Hepatocyte (in vitro differentiated cells): ENCODE data around the gene PIP4K2C. TPM values are rescaled to one million over a fixed set of nuclear protein-coding genes. Genes with fewer than 3 reads are reported as not detected.

Source experiments
- DNase-seq: peaks from one replicate; pipeline ENCODE4 v3.0.0-alpha.2; 2016; ENCODE audit warnings: low spot score
- H2AFZ ChIP-seq: fragments of 200-600 bp; sonication (generic); 2 replicates; pipeline ENCODE4 v1.6.0; 2016; ENCODE audit warnings: antibody characterized with exemption, mild to moderate bottlenecking
- H3K27ac ChIP-seq: fragments of 200-600 bp; sonication (generic); 2 replicates; pipeline ENCODE4 v1.5.1; 2016; ENCODE audit warnings: mild to moderate bottlenecking
- H3K27me3 ChIP-seq: fragments of 200-600 bp; sonication (generic); 2 replicates; pipeline ENCODE4 v1.6.1; 2016
- H3K36me3 ChIP-seq: fragments of 200-600 bp; sonication (generic); replicated peaks from 2 replicates; pipeline ENCODE4 v1.5.1; 2016; ENCODE audit warnings: low read depth; ENCODE audit not compliant: insufficient read depth
- H3K4me1 ChIP-seq: fragments of 200-600 bp; sonication (generic); 2 replicates; pipeline ENCODE4 v1.5.1; 2016; ENCODE audit warnings: mild to moderate bottlenecking, moderate library complexity; ENCODE audit not compliant: insufficient read depth
- H3K4me2 ChIP-seq: fragments of 200-600 bp; sonication (generic); 2 replicates; pipeline ENCODE4 v1.6.0; 2016
- H3K4me3 ChIP-seq: fragments of 200-600 bp; sonication (generic); 2 replicates; pipeline ENCODE4 v1.5.1; 2016; ENCODE audit warnings: mild to moderate bottlenecking
- H3K79me2 ChIP-seq: fragments of 200-600 bp; sonication (generic); 2 replicates; pipeline ENCODE4 v1.6.0; 2017; ENCODE audit warnings: mild to moderate bottlenecking
- H3K9me2 ChIP-seq: fragments of 200-600 bp; sonication (generic); replicated peaks from 2 replicates; pipeline ENCODE4 v1.6.0; 2017; ENCODE audit warnings: mild to moderate bottlenecking; ENCODE audit not compliant: insufficient read depth
- H3K9me3 ChIP-seq: fragments of 200-600 bp; sonication (generic); 2 replicates; pipeline ENCODE4 v1.5.1; 2016; ENCODE audit warnings: low read depth, mild to moderate bottlenecking
- H4K20me1 ChIP-seq: fragments of 200-600 bp; sonication (generic); 2 replicates; pipeline ENCODE4 v1.6.0; 2016; ENCODE audit warnings: mild to moderate bottlenecking; ENCODE audit not compliant: insufficient read depth, poor library complexity, severe bottlenecking
- CTCF ChIP-seq: fragments of 200-600 bp; sonication (generic); IDR thresholded peaks from 2 replicates; pipeline ENCODE4 v1.5.1; 2016; ENCODE audit warnings: antibody characterized with exemption, mild to moderate bottlenecking; ENCODE audit not compliant: poor library complexity
- EZH2 ChIP-seq: fragments of 200-600 bp; sonication (generic); IDR thresholded peaks from 2 replicates; pipeline ENCODE4 v1.6.1; 2016; ENCODE audit warnings: antibody characterized with exemption, mild to moderate bottlenecking, borderline replicate concordance
- EZH2phosphoT487 ChIP-seq: fragments of 200-600 bp; sonication (generic); IDR thresholded peaks from one replicate; pipeline ENCODE4 v1.6.1; 2018; ENCODE audit warnings: antibody characterized with exemption, mild to moderate bottlenecking, low read depth, moderate library complexity; ENCODE audit not compliant: unreplicated experiment, severe bottlenecking
- WGBS: methylation state at CpG from one replicate; pipeline ENCODE4 v1.1.6; 2016; ENCODE audit warnings: low lambda C conversion rate; ENCODE audit errors: missing lambda C conversion rate; 5-methylcytosine and 5-hydroxymethylcytosine counted together
- polyA plus RNA-seq: library from polyadenylated mRNA; unstranded; fragments of >200 nt; fragmentation: Nextera tagmentation; extraction: Ambion mirVana; gene quantifications from 2 replicates; pipeline ENCODE4 v1.2.1, GENCODE V29; 2016
- total RNA-seq: library from RNA; depleted of rRNA; stranded (reverse); fragments of >200 nt; gene quantifications from 2 replicates; pipeline ENCODE4 v1.2.3, GENCODE V29; 2014

PIP4K2C gene
- total and polyA plus RNA-seq, 2 experiments from 2014 or later, result 32.3 to 41.6 TPM

GRCh38 chr12:57603815-57604453 is 12.9 kb downstream of the PIP4K2C start:
- no peaks in the 10 kb centered on the region for H3K9me3 ChIP-seq
- whole genome bisulfite sequencing, result 23% methylated on average over 6 of the region's 6 CpGs
- no peaks in the 10 kb centered on the region for H3K27me3 ChIP-seq
- peak; percentile 50 for DNase-seq
- H3K27ac ChIP-seq, result peak overlapping the region; percentile 69
- H4K20me1 ChIP-seq, result no peaks in the 10 kb centered on the region
- peak overlapping the region; percentile 88 for H3K4me3 ChIP-seq
- H3K4me1 ChIP-seq, result peaks cover 19% of the 10 kb centered on the region
- no peak for TF ChIP-seq CTCF
- TF ChIP-seq EZH2, result no peak
- no peak for TF ChIP-seq EZH2phosphoT487
- H3K4me2 ChIP-seq, result peak overlapping the region; percentile 93
- H3K79me2 ChIP-seq, result no peaks in the 10 kb centered on the region
- no peaks in the 10 kb centered on the region for H3K36me3 ChIP-seq
- H3K9me2 ChIP-seq, result no peaks in the 10 kb centered on the region
- peak overlapping the region; percentile 87 for H2AFZ ChIP-seq

GRCh38 chr12:57604454-57604991 is 13.5 kb downstream of the PIP4K2C start, which contains the start of gene DTX3:
TSS of gene DTX3 (plus strand) at chr12:57604824. CDS start at chr12:57606518, 1,694 bp downstream.
- Histone ChIP-seq H3K27ac (peak within 1 kb of the TSS; percentile 69), H2AFZ (peak within 1 kb of the TSS; percentile 87), H3K4me2 (peak within 1 kb of the TSS; percentile 93), H3K79me2 (no peaks in the 10 kb centered on the region), H3K4me1 (peaks cover 19% of the 10 kb centered on the region), H3K9me3 (no peaks in the 10 kb centered on the region), H3K27me3 (no peaks in the 10 kb centered on the region), H3K36me3 (no peaks in the 10 kb centered on the region), H4K20me1 (no peaks in the 10 kb centered on the region), H3K4me3 (peak within 1 kb of the TSS; percentile 88), H3K9me2 (no peaks in the 10 kb centered on the region)
- WGBS, result 0% methylated on average over 8 of the region's 36 CpGs
- no peak for TF ChIP-seq EZH2
- TF ChIP-seq EZH2phosphoT487, result no peak
- TF ChIP-seq CTCF, result no peak
- DNase-seq, result peak; percentile 64

- Histone ChIP-seq H3K27ac (peak overlapping the region; percentile 69), H3K79me2 (no peaks in the 10 kb centered on the region)
- WGBS, result 8% methylated on average over 22 of the region's 25 CpGs
These were observed 14.2 kb downstream of the PIP4K2C start for GRCh38 chr12:57604992-57605810.

More at GRCh38 chr12:57604992-57605810, 14.2 kb downstream of the PIP4K2C start:
- peaks cover 22% of the 10 kb centered on the region for H3K4me1 ChIP-seq
- no peaks in the 10 kb centered on the region for H3K36me3 ChIP-seq
- no peaks in the 10 kb centered on the region for H3K9me2 ChIP-seq
- no peaks in the 10 kb centered on the region for H3K9me3 ChIP-seq
- peak; percentile 47 for DNase-seq
- H4K20me1 ChIP-seq, result no peaks in the 10 kb centered on the region
- TF ChIP-seq EZH2 (no peak), EZH2phosphoT487 (no peak), CTCF (no peak)
- peak overlapping the region; percentile 93 for H3K4me2 ChIP-seq
- peak overlapping the region; percentile 88 for H3K4me3 ChIP-seq
- H2AFZ ChIP-seq, result peak overlapping the region; percentile 87
- peaks cover 3% of the 10 kb centered on the region for H3K27me3 ChIP-seq
